ENCODE data around the gene PARP1.

PARP1 gene

GRCh38 chr1:226372885-226373284 lies 35.0 kb downstream of the PARP1 start:
- no peak for DNase-seq

- DNase-seq, result no peak
Measured at GRCh38 chr1:226371866-226372490, 35.9 kb downstream of the PARP1 start.

- no peak for DNase-seq
Measured at GRCh38 chr1:226371027-226371694, 36.7 kb downstream of the PARP1 start.

GRCh38 chr1:226370144-226370923 lies 37.6 kb downstream of the PARP1 start:
- no peak for DNase-seq

GRCh38 chr1:226369110-226369509 lies 38.8 kb downstream of the PARP1 start:
- DNase-seq, result no peak

GRCh38 chr1:226366290-226366689 lies 41.6 kb downstream of the PARP1 start:
- DNase-seq, result no peak

GRCh38 chr1:226365831-226366231 lies 42.1 kb downstream of the PARP1 start:
- DNase-seq, result no peak

- DNase-seq, result no peak
Measured at GRCh38 chr1:226364901-226365565, 42.9 kb downstream of the PARP1 start.

GRCh38 chr1:226364514-226364899 lies 43.4 kb downstream of the PARP1 start:
- DNase-seq, result no peak

- DNase-seq, result no peak
Measured at GRCh38 chr1:226363801-226364513, 43.9 kb downstream of the PARP1 start.

GRCh38 chr1:226362891-226363447 lies 44.9 kb downstream of the PARP1 start:
- DNase-seq, result no peak

- DNase-seq, result no peak
Measured at GRCh38 chr1:226362361-226362760, 45.5 kb downstream of the PARP1 start.

GRCh38 chr1:226360106-226360746 lies 47.7 kb downstream of the PARP1 start:
- DNase-seq, result no peak

GRCh38 chr1:226357416-226357815 lies 50.5 kb downstream of the PARP1 start:
- DNase-seq, result no peak

GRCh38 chr1:226355669-226356551 lies 52.0 kb downstream of the PARP1 start:
- no peak for DNase-seq

GRCh38 chr1:226355016-226355415 lies 52.9 kb downstream of the PARP1 start:
- DNase-seq, result no peak

GRCh38 chr1:226353698-226354525 lies 54.0 kb downstream of the PARP1 start:
- DNase-seq, result no peak

- no peak for DNase-seq
Measured at GRCh38 chr1:226351709-226352108, 56.2 kb downstream of the PARP1 start.

GRCh38 chr1:226350519-226350865 lies 57.4 kb downstream of the PARP1 start:
- no peak for DNase-seq

Measured in NK-92 treated with Interleukin-12 subunit alpha and Interleukin-12 subunit beta, amount 100 ng/mL, for 24 hours (cell line).